Mucosa of descending colon (tissue), 3 donors: Measurements from ENCODE around the gene CEP112. TPM values are rescaled to one million over a fixed set of nuclear protein-coding genes. Genes with fewer than 3 reads are reported as not detected.

ENCODE experiments used
- ATAC-seq: fragments of 200-7000 bp; cut with Tn5 transposase; one replicate; pipeline ENCODE4 v1.9.1; 2020; ENCODE audit warnings: mild to moderate bottlenecking, moderate library complexity
- DNase-seq, 3 donors: peaks; one replicate each; pipeline ENCODE4 v3.0.0-alpha.2; 2020
- H3K36me3 ChIP-seq: fragments of 200-600 bp; one replicate; pipeline ENCODE4 v1.8.0; 2021; ENCODE audit warnings: low read depth, mild to moderate bottlenecking
- H3K4me1 ChIP-seq: fragments of 200-600 bp; one replicate; pipeline ENCODE4 v1.8.0; 2021; ENCODE audit warnings: low read depth, mild to moderate bottlenecking
- H3K4me3 ChIP-seq: fragments of 200-600 bp; one replicate; pipeline ENCODE4 v1.8.0; 2021; ENCODE audit warnings: mild to moderate bottlenecking
- H3K9me3 ChIP-seq: fragments of 200-600 bp; one replicate; pipeline ENCODE4 v1.8.0; 2021; ENCODE audit warnings: mild to moderate bottlenecking
- intact Hi-C, 2 donors: fragments of 100-400 bp; cut with DNase I in 1 of 2; cut with micrococcal nuclease in 1 of 2; formaldehyde crosslinking; loops; one replicate each; pipeline versions ENCODE4 v1.11.0 to v1.11.1; 2022; cut with DNase I, micrococcal nuclease
- total RNA-seq, 3 donors: library from RNA; stranded (reverse); fragmentation: NEBNext Ultra II Directional in 2 of 3; extraction: Animal tissue kit (Norgen Biotek cat#: 25700) in 2 of 3; gene quantifications; one replicate each; pipeline versions ENCODE4 v1.2.1 to v1.2.4, GENCODE V29; 2021 to 2023
- TF ChIP-seq, protein P1 (sequence below): fragments of 200-600 bp; IDR thresholded peaks from one replicate; pipeline ENCODE4 v1.8.0; 2022; ENCODE audit warnings: antibody characterized with exemption, mild to moderate bottlenecking
- donor health status: DM: no; HTN: no; CAD: no; lungs with moderate emphysema.
- donor health status: DM: no; HTN: no; CAD: no.
- donor health status: DM: no; HTN: yes; CAD: no.

Gene CEP112
- total RNA-seq, 3 donors from 2014 or later: 6.3 to 18.5 (median 7.0) TPM

DNA sequence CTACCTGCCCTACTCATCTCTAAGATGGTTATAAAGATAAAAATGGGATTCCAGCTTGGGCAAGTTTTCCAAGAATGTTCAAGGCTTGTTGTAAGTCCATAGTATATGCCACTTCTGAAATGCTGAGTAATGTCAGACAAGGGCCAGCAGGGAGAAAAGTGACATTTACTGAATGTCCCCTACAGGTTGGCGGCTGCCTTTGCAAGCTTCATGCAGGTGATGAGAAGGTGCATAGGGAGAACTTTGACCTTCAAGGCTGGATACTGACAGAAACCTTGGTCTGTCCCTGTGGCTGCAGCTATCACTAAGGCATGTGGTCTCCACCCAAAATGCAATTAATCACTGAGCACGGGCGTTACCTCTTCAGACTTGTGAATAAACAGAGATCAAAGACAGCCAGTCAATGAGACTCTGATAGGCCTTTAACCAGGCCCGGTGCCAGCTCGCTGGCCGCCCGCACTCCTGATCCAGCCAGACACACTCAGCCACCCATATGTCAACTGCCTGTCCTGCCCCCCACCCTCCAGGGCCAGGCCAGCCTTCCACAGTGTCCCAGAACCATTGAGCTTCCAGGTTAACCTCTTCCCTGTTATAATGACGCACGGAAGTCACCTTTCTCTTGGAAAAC lies 603.6 kb downstream of the CEP112 start:
- ATAC-seq: peak; percentile 87
- H3K4me3 ChIP-seq: no peak overlapping the region
- TF ChIP-seq, protein P1, sequence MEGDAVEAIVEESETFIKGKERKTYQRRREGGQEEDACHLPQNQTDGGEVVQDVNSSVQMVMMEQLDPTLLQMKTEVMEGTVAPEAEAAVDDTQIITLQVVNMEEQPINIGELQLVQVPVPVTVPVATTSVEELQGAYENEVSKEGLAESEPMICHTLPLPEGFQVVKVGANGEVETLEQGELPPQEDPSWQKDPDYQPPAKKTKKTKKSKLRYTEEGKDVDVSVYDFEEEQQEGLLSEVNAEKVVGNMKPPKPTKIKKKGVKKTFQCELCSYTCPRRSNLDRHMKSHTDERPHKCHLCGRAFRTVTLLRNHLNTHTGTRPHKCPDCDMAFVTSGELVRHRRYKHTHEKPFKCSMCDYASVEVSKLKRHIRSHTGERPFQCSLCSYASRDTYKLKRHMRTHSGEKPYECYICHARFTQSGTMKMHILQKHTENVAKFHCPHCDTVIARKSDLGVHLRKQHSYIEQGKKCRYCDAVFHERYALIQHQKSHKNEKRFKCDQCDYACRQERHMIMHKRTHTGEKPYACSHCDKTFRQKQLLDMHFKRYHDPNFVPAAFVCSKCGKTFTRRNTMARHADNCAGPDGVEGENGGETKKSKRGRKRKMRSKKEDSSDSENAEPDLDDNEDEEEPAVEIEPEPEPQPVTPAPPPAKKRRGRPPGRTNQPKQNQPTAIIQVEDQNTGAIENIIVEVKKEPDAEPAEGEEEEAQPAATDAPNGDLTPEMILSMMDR: no peak
- DNase-seq: peak; percentile 84 to 87 (median 86)
- H3K9me3 ChIP-seq: no peaks in the 10 kb centered on the region
- peaks cover 12% of the 10 kb centered on the region for H3K4me1 ChIP-seq
- no peaks in the 10 kb centered on the region for H3K36me3 ChIP-seq
- intact Hi-C loops: no loop called here

DNA sequence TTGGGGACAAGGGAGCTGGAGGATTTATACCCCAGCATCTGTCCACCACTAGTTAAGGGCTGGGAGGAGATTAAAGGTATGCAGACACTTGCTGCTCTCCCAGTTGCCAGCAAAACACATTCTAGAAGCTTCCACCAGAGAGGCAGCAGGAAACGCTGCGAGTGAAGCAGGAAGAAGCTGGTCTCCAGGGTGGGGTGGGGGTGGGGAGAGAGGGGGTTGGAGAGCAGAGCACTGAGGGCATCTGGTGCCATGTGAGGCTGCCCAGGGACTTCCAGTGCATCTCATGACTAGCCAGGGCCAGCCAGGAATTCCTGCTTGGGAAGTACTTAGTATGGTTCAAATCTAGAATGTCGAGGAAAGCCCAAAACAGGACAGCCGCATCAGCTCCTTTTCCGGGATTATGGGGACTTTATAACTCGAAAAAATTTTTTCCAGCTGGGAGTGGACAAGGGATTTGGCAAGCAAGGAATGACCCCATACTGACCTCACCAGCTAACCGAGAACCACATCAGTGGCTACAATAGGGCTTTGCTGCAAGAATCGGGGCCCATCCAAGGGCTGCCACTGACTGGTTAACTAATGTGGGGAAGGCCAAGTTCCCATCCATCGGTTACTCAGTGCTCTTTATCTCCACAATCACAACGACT lies 604.3 kb downstream of the CEP112 start:
- TF ChIP-seq, protein P1: no peak
- Histone ChIP-seq H3K9me3 (no peaks in the 10 kb centered on the region), H3K36me3 (no peaks in the 10 kb centered on the region), H3K4me3 (no peak overlapping the region), H3K4me1 (peaks cover 12% of the 10 kb centered on the region)
- intact Hi-C loops: no loop called here
- DNase-seq (no peak), ATAC-seq (no peak)

DNA sequence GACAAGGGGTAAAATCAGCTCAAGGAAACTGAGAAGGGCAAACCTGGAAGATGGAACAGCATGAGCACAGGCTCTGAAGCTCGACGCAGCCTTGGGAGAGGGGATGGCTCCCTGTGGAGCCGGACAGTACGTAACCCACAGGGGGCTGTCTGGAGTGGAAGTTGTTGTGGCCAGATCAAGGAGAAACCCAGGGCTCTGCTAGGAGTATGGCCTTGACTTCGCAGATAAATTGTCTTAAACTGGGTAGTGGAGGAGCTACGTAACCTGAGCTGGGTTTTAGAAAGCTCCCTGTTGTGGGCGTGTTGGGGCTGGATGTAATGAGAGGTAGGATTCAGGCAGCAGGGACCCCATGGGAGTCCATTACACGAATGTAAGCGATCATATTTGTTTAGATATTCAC lies 605.0 kb downstream of the CEP112 start:
- H3K4me1 ChIP-seq: peaks cover 12% of the 10 kb centered on the region
- H3K4me3 ChIP-seq: no peak overlapping the region
- TF ChIP-seq, protein P1: no peak
- DNase-seq (no peak), ATAC-seq (no peak)
- H3K9me3 ChIP-seq: no peaks in the 10 kb centered on the region
- intact Hi-C loops: no loop called here
- no peaks in the 10 kb centered on the region for H3K36me3 ChIP-seq

Other genes starting within 250 kb of the CEP112 start
- under 1 TPM in 2 of 3 donors, not detected in 1; 0.69 to 0.92 TPM for gene APOH, start 37.3 kb upstream of the CEP112 start, total RNA-seq
- 10 to 100 TPM; 42.3 to 77.7 (median 56.3) TPM for gene PRKCA, start 110.5 kb upstream of the CEP112 start, total RNA-seq